ENCODE measurements around the gene ADGRF3.

GRCh38 chr2:26305540-26305939, 41.0 kb downstream of the ADGRF3 start:
- TF ChIP-seq POLR2A (IDR thresholded peaks at IDR 0.05; ENCODE audit: low read depth, low read length) (no peak), POLR2AphosphoS5 (IDR thresholded peaks at IDR 0.05; ENCODE audit: low read depth, low read length) (no peak)

Data from GM12892 (cell line).